Cardiac fibroblast (primary cell): Measurements from ENCODE around the gene CACNG7.
A peak's percentile ranks its signal among the peaks of the same experiment; 100 is the strongest.
"Not testable (repeated sequence)": the region's sequence is repeated elsewhere in the genome, so short reads cannot be mapped to it uniquely, and the experiment has no call there.

Experiments
- DNase-seq, 2 donors: peaks; one replicate each; pipeline versions ENCODE4 v3.0.0 to v3.0.0-alpha.2; 2010; ENCODE audit warnings: low read depth in 2 of 2
- H3K4me3 ChIP-seq, 2 donors: replicated peaks in 1 of 2; 1 replicate in 1 of 2; 2 replicates in 1 of 2; pipeline ENCODE4 v1.5.1; 2011; ENCODE audit warnings: low read depth in 2 of 2, low read length in 2 of 2, mild to moderate bottlenecking in 2 of 2, moderate library complexity in 1 of 2
- CTCF ChIP-seq: IDR thresholded peaks from one replicate; pipeline ENCODE4 v1.5.1; 2011; ENCODE audit warnings: low read depth, mild to moderate bottlenecking, low read length, inconsistent platforms

The CACNG7 gene

GRCh38 chr19:53868091-53868891 lies 40.8 kb upstream of the CACNG7 start:
- peak; percentile 68 to 78 for DNase-seq
- no peak for TF ChIP-seq CTCF
- peak overlapping the region; percentile 88 to 97 for H3K4me3 ChIP-seq

GRCh38 chr19:53868892-53869804 lies 39.9 kb upstream of the CACNG7 start:
- TF ChIP-seq CTCF, result peak; percentile 29
- peak; percentile 89 to 96 for DNase-seq
- peak overlapping the region; percentile 88 to 97 for H3K4me3 ChIP-seq

- peak overlapping the region; percentile 88 to 97 for H3K4me3 ChIP-seq
- not testable (repeated sequence) for DNase-seq
Measured at GRCh38 chr19:53869805-53870484, 39.1 kb upstream of the CACNG7 start.

GRCh38 chr19:53870485-53870844 lies 38.6 kb upstream of the CACNG7 start:
- DNase-seq, result no peak
- peak overlapping the region; percentile 21 to 24 for H3K4me3 ChIP-seq
- TF ChIP-seq CTCF, result no peak

- no peak for TF ChIP-seq CTCF
- no peak for DNase-seq
- H3K4me3 ChIP-seq, result no peak overlapping the region
Measured at GRCh38 chr19:53871454-53871853, 37.6 kb upstream of the CACNG7 start.

GRCh38 chr19:53872762-53873161 lies 36.3 kb upstream of the CACNG7 start:
- H3K4me3 ChIP-seq, result no peak overlapping the region
- TF ChIP-seq CTCF, result no peak
- DNase-seq, result no peak
